HG02642 (cell line): ENCODE data around the gene MMP20.

Experiments
- ATAC-seq: cut with Tn5 transposase; IDR thresholded peaks from one replicate; pipeline ENCODE4 v1.9.1; 2021; ENCODE audit warnings: mild to moderate bottlenecking; ENCODE audit not compliant: unreplicated experiment, poor library complexity

The MMP20 gene

GRCh38 chr11:102623998-102624397 lies 1.1 kb downstream of the MMP20 start:
- ATAC-seq, result no peak

DNA sequence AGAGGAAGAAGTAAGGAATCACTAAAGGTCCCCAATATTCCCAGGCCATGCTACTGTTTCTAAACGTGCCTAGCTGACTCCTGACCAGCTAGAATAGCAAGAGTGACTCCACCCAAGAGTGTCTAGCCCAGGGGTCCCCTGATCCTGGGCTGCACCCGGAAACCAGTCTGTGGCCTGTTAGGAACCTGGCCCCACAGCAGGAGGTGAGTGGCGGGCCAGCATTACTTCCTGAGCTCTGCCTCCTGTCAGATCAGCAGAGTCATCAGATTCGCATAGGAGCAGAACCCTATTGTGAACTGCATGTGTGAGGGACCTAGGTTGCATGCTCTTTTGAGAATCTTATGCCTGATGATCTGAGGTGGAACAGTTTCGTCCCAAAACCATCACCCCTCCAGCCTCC lies 2.0 kb downstream of the MMP20 start:
- no peak for ATAC-seq

DNA sequence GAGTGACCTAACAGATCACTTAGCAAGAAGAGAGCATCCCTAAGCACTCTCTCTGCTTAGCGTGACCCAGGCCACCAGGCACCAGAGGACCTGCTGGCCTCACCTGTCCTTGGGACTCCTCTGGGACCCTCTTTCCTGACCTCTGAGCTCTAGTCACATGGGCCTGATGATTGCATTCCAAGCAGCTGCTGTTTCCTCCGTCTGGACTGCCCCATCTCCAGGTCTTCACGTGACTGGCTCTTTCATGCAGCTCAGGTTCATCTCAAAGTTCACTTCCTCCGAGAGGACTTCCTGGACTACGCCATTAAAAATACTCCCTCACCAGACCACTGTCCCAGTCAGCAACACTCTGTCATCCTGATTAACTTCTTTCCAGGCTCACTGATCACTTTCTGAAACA lies 2.9 kb downstream of the MMP20 start:
- ATAC-seq, result no peak

DNA sequence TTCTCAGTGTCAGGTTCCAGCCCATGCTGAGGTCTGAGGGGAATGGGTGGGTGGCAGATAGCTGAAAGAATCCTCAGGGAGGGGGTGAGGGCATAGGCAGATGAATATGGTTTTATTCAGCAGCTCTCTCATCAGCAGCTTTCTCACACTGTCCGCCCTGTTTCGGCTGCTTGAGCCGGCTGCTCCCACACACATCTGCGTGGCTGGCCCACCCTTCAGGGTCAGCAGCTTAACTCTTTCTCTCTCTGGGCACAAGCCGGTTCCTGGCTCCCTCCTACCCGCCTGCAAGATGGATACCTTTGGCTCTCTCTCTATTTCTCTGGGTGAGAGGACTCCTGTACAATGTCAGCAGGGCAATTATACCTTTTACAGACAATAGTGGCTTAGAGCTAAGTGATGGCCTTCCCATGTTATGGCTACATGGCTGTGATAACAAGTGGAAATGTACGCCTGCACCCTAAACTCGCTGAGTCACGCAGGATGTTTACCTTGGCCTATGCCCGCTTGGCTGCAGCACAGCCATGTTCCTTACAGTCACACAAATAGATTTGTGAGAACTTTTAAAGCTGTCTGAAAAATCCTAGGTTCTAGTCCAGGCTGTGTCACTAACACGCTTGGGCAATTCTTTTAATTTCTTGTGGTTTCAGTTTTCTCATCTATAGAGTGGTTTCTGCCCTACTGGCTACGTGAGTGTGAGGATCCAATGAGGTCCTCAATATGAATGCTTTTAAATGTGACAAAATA lies 4.1 kb downstream of the MMP20 start:
- ATAC-seq, result no peak

- no peak for ATAC-seq
Measured at GRCh38 chr11:102620179-102620578, 5.0 kb downstream of the MMP20 start.

DNA sequence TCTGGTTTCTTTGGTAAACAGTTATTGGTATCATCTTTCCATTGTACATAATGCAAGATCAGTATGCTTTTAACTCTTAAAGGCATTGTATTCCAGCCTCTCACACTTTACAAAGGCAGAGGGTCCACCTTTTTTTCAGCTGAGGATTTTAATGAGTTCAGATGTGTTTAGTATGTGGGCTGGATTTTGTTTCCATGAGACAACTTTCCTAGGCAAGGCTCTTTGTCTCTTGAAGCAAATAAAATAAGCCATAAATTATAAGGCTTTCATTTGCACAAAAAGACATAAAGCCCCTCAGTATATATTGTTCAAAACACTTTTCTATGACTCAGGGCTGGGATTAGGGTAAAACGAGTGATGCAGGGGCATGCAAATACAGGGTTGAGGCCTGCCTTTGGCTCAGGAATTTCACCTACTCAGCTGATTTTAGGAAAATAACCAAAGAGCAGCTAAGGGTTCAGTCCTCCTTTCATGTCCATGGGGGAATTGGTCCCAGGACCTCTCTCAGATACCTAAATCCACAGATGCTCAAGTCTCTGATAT lies 7.6 kb downstream of the MMP20 start:
- no peak for ATAC-seq

GRCh38 chr11:102615894-102616432 lies 9.2 kb downstream of the MMP20 start:
- ATAC-seq, result no peak

DNA sequence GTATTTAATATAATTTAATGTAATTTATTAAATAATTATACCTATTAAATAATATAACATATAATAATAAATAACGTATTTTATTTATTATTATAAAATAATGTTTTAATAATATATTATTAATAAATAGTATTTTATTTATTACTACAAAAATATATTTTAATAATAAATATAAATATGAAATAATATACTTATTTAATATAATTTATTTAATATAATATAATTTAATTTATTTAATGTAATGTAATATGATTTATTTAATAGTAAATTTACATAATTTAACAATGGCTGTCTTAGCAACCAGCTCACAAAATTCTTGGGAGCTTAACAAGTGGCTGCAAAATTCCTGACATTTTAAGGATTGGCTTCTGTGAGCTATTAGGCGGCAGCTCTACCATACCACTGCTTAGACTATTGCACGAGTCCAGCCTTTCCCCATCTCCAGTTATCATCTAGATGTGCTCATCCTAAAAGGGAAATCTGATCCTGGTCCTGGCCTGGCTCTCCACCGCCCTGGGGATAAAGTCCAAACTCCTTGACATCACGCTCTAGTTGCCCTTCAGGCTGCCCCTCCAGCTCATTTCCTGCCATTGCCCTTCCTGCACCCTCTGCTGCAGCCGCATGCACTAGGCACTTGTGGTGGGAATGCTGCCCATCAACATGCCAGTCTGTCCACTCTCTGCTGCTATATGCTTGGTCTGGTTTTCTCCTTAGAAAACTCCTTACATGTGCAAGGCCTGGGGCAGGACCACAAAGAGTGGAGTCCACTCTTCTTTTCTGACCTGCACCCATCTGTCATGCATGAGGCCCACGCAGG lies 9.8 kb downstream of the MMP20 start:
- ATAC-seq, result no peak

DNA sequence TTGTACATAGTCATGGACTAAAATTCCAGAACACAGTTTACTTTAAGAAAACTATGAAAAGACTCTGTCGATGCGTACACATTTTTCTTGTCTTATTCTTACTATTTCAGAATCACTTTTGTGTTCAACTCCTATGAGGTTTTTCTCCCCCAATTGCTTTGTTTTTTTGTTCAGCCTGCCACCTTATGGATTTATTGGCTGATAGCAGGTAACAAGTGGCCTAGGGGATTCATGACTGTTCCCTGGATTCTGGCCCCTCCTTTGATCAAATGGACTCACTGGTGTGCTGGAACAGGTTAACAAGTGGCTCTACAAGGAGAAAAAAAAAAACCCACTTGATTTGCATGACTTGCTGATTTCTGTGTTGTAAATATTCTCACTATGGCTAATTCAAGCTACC lies 10.6 kb downstream of the MMP20 start:
- ATAC-seq, result no peak

GRCh38 chr11:102614031-102614430 lies 11.1 kb downstream of the MMP20 start:
- no peak for ATAC-seq

DNA sequence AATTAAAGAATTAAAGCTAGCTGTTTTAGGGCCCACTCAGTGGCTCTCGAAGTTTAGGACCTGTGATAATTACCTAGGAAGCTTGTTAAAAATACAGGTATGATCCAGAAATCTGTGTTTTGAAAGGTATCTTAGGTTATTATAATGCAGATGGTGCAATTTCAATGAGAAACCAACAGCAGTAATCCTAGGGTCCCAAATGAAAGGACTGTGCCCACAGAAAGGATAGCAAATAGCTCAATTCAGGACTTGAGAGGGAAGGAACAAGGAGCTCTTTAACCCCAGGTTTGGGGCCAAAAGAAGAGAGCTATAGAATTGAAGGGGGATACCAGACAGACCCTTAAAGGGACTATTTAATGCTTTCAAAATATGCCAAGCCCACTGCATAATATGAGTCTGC lies 11.7 kb downstream of the MMP20 start:
- ATAC-seq, result no peak

- ATAC-seq, result peak; percentile 44
Measured at GRCh38 chr11:102611291-102611690, 13.8 kb downstream of the MMP20 start.

GRCh38 chr11:102610200-102610599 lies 14.9 kb downstream of the MMP20 start:
- no peak for ATAC-seq

DNA sequence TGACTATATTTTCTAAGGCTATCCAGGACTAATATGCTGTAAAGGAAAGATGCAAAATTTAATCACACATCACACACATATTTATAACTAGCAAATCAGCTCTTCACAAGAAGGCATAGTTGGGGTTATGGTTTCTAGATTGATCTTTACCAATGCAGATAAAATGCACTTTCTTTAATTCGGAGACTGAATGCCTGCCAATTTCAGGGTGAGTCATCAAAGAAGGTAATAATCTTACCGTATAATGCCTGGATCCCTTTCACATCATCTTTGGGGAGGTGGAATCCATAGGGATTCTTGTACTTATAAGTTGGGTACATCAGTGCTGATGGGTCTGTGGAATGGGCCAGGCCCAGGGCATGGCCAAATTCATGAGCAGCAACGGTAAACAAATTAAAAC lies 16.4 kb downstream of the MMP20 start:
- ATAC-seq, result no peak

GRCh38 chr11:102604875-102605274 lies 20.3 kb downstream of the MMP20 start:
- ATAC-seq, result no peak

DNA sequence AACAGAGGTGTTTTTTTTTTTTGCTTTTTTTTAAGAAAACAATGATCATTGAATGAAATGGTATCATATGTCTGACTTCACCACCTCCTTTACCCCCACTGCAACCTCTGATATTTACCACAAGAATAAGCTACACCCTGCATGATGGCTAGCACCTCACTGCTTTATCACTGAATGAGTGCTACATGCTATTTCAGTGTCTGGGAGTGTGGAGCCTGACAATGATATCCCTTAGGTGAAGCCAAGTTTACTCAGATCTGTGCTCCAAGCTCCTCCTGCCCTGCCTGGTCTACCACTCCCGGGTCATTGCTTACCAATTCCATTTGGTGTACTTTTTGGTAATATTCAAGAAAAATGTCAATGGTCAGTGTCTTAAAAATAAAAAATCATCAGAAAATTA lies 21.1 kb downstream of the MMP20 start:
- no peak for ATAC-seq

GRCh38 chr11:102603576-102603975 lies 21.6 kb downstream of the MMP20 start:
- ATAC-seq, result no peak

DNA sequence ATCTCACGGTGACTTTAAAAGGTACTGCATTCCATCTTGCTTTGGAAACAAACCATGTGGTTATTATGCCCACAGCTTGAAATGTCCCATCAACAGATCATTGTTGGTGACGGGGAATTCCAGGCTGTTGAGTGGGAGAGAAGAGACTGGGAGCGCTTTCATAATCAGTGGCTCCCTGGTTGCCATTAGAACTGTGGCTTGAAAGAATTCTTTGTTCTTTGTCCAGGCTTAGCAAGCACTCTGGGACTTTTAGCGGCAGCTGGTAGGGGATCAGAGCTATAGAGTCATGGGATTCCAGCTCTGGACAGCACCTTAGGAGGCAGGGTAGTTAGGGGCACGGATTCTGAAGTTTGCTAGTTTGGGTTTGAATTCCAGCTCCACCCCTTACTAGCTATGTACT lies 22.0 kb downstream of the MMP20 start:
- ATAC-seq, result no peak

GRCh38 chr11:102600666-102601065 lies 24.5 kb downstream of the MMP20 start:
- ATAC-seq, result no peak

GRCh38 chr11:102599642-102600261 lies 25.4 kb downstream of the MMP20 start:
- peak; percentile 93 for ATAC-seq

DNA sequence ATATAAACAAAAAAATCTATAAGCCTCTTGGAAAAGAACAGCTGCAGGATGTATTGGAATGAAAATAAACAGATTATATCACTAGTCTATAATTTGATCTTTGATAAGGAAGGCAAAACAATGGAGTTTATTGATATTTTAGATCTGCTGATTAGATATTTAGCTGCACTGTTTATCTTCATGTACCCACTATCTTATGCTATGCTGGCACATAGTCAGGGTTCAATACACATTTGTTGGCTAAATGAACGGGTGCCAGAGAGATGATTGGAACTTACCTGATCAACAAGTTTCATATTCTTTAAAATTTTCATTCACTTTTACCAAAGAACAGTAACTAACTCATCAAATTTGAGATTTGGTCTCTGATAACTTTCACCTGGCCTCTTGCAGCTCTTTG lies 26.9 kb downstream of the MMP20 start:
- ATAC-seq, result no peak
